GM23338 (cell line): Measurements from ENCODE around the gene ENTPD1. TPM values are rescaled to one million over a fixed set of nuclear protein-coding genes. Genes with fewer than 3 reads are reported as not detected.
A peak's percentile ranks its signal among the peaks of the same experiment; 100 is the strongest.

Experiments
- ATAC-seq: fragments of 200-7000 bp; cut with Tn5 transposase; 3 replicates; pipeline ENCODE4 v1.9.1; 2020
- DNase-seq: peaks from one replicate; pipeline ENCODE4 v3.0.0-alpha.2; 2015; ENCODE audit warnings: low spot score
- H2AFZ ChIP-seq: fragments of 200-600 bp; sonication (generic); 2 replicates; pipeline ENCODE4 v1.8.0; 2016; ENCODE audit warnings: antibody characterized with exemption, mild to moderate bottlenecking, moderate library complexity
- H3F3A ChIP-seq: fragments of 200-600 bp; sonication (generic); replicated peaks from 2 replicates; pipeline ENCODE4 v1.8.0; 2017; ENCODE audit warnings: antibody characterized with exemption, mixed run types, low read depth
- H3K27ac ChIP-seq: fragments of 200-600 bp; sonication (generic); 2 replicates; pipeline ENCODE4 v1.6.1; 2016; ENCODE audit warnings: low read depth
- H3K27me3 ChIP-seq: fragments of 200-600 bp; sonication (generic); 2 replicates; pipeline ENCODE4 v1.8.0; 2016; ENCODE audit warnings: mild to moderate bottlenecking, mixed run types, moderate library complexity; ENCODE audit not compliant: insufficient read depth
- H3K36me3 ChIP-seq: fragments of 200-600 bp; sonication (generic); 2 replicates; pipeline ENCODE4 v1.8.0; 2016; ENCODE audit warnings: mild to moderate bottlenecking; ENCODE audit not compliant: insufficient read depth
- H3K4me1 ChIP-seq: fragments of 200-600 bp; sonication (generic); 2 replicates; pipeline ENCODE4 v1.8.0; 2016; ENCODE audit warnings: mild to moderate bottlenecking, moderate library complexity; ENCODE audit not compliant: insufficient read depth
- H3K4me2 ChIP-seq: fragments of 200-600 bp; sonication (generic); 2 replicates; pipeline ENCODE4 v1.7.1; 2017; ENCODE audit warnings: mixed run types
- H3K4me3 ChIP-seq: fragments of 200-600 bp; sonication (generic); 2 replicates; pipeline ENCODE4 v1.6.1; 2016; ENCODE audit warnings: mixed run types
- H3K79me2 ChIP-seq: fragments of 200-600 bp; sonication (generic); replicated peaks from 2 replicates; pipeline ENCODE4 v1.8.0; 2017; ENCODE audit warnings: mild to moderate bottlenecking; ENCODE audit not compliant: insufficient read depth
- H3K9me2 ChIP-seq: fragments of 200-600 bp; sonication (generic); 2 replicates; pipeline ENCODE4 v1.8.0; 2017; ENCODE audit not compliant: insufficient read depth
- H4K20me1 ChIP-seq: fragments of 200-600 bp; sonication (generic); replicated peaks from 2 replicates; pipeline ENCODE4 v1.8.0; 2017; ENCODE audit warnings: mild to moderate bottlenecking; ENCODE audit not compliant: insufficient read depth
- H3K27ac Mint-ChIP-seq: 2 replicates; pipeline ENCODE4 v1.8.0; 2020; ENCODE audit warnings: inconsistent platforms, mild to moderate bottlenecking, moderate library complexity, mixed read lengths
- H3K27me3 Mint-ChIP-seq: 3 replicates; pipeline ENCODE4 v1.8.0; 2022; ENCODE audit warnings: low read depth, mild to moderate bottlenecking, moderate library complexity, mixed read lengths, inconsistent platforms; ENCODE audit not compliant: insufficient read depth, poor library complexity
- H3K36me3 Mint-ChIP-seq: 3 replicates; pipeline ENCODE4 v1.8.0; 2021; ENCODE audit warnings: low read depth, mild to moderate bottlenecking, inconsistent platforms, moderate library complexity, mixed read lengths
- H3K4me1 Mint-ChIP-seq: 3 replicates; pipeline ENCODE4 v1.8.0; 2020; ENCODE audit warnings: mild to moderate bottlenecking, inconsistent platforms, mixed read lengths
- H3K4me3 Mint-ChIP-seq: 3 replicates; pipeline ENCODE4 v1.8.0; 2021; ENCODE audit warnings: moderate library complexity, mild to moderate bottlenecking, inconsistent platforms, mixed read lengths
- H3K9me3 Mint-ChIP-seq: 3 replicates; pipeline ENCODE4 v1.8.0; 2020; ENCODE audit warnings: moderate library complexity, mild to moderate bottlenecking, inconsistent platforms, mixed read lengths
- CREB1 ChIP-seq: fragments of 250-450 bp; sonication (Bioruptor Pico); IDR thresholded peaks from 2 replicates; pipeline ENCODE4 v1.5.0; 2020; ENCODE audit warnings: low read depth, mild to moderate bottlenecking, moderate library complexity
- ETS1 ChIP-seq: IDR thresholded peaks from 2 replicates; pipeline ENCODE4 v1.6.1; 2016; ENCODE audit warnings: antibody characterized with exemption
- EZH2 ChIP-seq: fragments of 200-600 bp; sonication (generic); IDR thresholded peaks from one replicate; pipeline ENCODE4 v1.8.0; 2017; ENCODE audit warnings: antibody characterized with exemption, mild to moderate bottlenecking, low read depth; ENCODE audit not compliant: unreplicated experiment
- EZH2phosphoT487 ChIP-seq: fragments of 200-600 bp; sonication (generic); IDR thresholded peaks from one replicate; pipeline ENCODE4 v1.8.1; 2018; ENCODE audit warnings: antibody characterized with exemption; ENCODE audit not compliant: unreplicated experiment
- JUNB ChIP-seq: IDR thresholded peaks from one replicate; pipeline ENCODE4 v1.6.1; 2016; ENCODE audit warnings: antibody characterized with exemption; ENCODE audit not compliant: unreplicated experiment
- NANOG ChIP-seq: IDR thresholded peaks from 2 replicates; pipeline ENCODE4 v1.6.1; 2016; ENCODE audit warnings: antibody characterized with exemption, borderline replicate concordance
- POLR2AphosphoS5 ChIP-seq: IDR thresholded peaks from 2 replicates; pipeline ENCODE4 v1.6.1; 2016; ENCODE audit warnings: antibody characterized with exemption, low read depth
- STAT1 ChIP-seq: IDR thresholded peaks from one replicate; pipeline ENCODE4 v1.6.1; 2016; ENCODE audit warnings: antibody characterized with exemption; ENCODE audit not compliant: unreplicated experiment
- ZNF114 ChIP-seq: fragments of 250-450 bp; sonication (Bioruptor Pico); IDR thresholded peaks from 2 replicates; pipeline ENCODE4 v1.5.0; 2020; ENCODE audit warnings: mild to moderate bottlenecking, moderate library complexity
- ZNF331 ChIP-seq: fragments of 250-450 bp; sonication (Bioruptor Pico); IDR thresholded peaks from 2 replicates; pipeline ENCODE4 v1.5.0; 2020; ENCODE audit warnings: low read depth, mild to moderate bottlenecking, moderate library complexity
- ZNF462 ChIP-seq: fragments of 250-450 bp; sonication (Bioruptor Pico); IDR thresholded peaks from 2 replicates; pipeline ENCODE4 v1.5.0; 2020; ENCODE audit warnings: mild to moderate bottlenecking, moderate library complexity
- polyA plus RNA-seq: library from polyadenylated mRNA; unstranded; fragments of >200 nt; fragmentation: Nextera tagmentation; extraction: Ambion mirVana; gene quantifications from 2 replicates; pipeline ENCODE4 v1.2.1, GENCODE V29; 2016
- total RNA-seq: library from RNA; depleted of rRNA; stranded (reverse); fragments of >200 nt; shearing (Covaris generic); gene quantifications from 2 replicates; pipeline ENCODE4 v1.2.3, GENCODE V29; 2014
- TF ChIP-seq, protein P1 (sequence below): IDR thresholded peaks from one replicate; pipeline ENCODE4 v1.6.1; 2018; ENCODE audit warnings: antibody characterized with exemption; ENCODE audit not compliant: unreplicated experiment
- TF ChIP-seq, protein P2 (sequence below), 2 experiments: fragments of 200-600 bp in 1 of 2; sonication (generic) in 1 of 2; conservative IDR thresholded peaks; 2 replicates each; pipeline versions ENCODE4 v1.5.1 to v1.6.1; 2016 to 2017; ENCODE audit warnings: antibody characterized with exemption in 2 of 2, low read depth in 2 of 2, mild to moderate bottlenecking in 2 of 2, moderate library complexity in 1 of 2

The ENTPD1 gene
- total and polyA plus RNA-seq, 2 experiments from 2014 or later = 2.3 to 3.6 TPM

GRCh38 chr10:95792874-95793285 lies 36.9 kb downstream of the ENTPD1 start:
- H2AFZ ChIP-seq = no peak overlapping the region
- no peaks in the 10 kb centered on the region for H3K27me3 Mint-ChIP-seq
- no peak overlapping the region for H3K4me3 Mint-ChIP-seq

More at GRCh38 chr10:95792874-95793285, 36.9 kb downstream of the ENTPD1 start:
- no peaks in the 10 kb centered on the region for H3K79me2 ChIP-seq
- no peaks in the 10 kb centered on the region for H3K4me1 ChIP-seq
- H3K4me3 ChIP-seq = no peak overlapping the region
- DNase-seq (peak; percentile 17), ATAC-seq (no peak)
- H3K27me3 ChIP-seq = no peaks in the 10 kb centered on the region
- H3K27ac Mint-ChIP-seq = no peak overlapping the region
- TF ChIP-seq NANOG (no peak), ETS1 (no peak), POLR2AphosphoS5 (no peak), EZH2phosphoT487 (no peak), ZNF331 (CRISPR knock-in tag) (no peak), JUNB (no peak), CREB1 (CRISPR knock-in tag) (no peak), ZNF114 (CRISPR knock-in tag) (no peak), STAT1 (no peak), EZH2 (no peak), ZNF462 (CRISPR knock-in tag) (no peak)
- TF ChIP-seq, protein P1, sequence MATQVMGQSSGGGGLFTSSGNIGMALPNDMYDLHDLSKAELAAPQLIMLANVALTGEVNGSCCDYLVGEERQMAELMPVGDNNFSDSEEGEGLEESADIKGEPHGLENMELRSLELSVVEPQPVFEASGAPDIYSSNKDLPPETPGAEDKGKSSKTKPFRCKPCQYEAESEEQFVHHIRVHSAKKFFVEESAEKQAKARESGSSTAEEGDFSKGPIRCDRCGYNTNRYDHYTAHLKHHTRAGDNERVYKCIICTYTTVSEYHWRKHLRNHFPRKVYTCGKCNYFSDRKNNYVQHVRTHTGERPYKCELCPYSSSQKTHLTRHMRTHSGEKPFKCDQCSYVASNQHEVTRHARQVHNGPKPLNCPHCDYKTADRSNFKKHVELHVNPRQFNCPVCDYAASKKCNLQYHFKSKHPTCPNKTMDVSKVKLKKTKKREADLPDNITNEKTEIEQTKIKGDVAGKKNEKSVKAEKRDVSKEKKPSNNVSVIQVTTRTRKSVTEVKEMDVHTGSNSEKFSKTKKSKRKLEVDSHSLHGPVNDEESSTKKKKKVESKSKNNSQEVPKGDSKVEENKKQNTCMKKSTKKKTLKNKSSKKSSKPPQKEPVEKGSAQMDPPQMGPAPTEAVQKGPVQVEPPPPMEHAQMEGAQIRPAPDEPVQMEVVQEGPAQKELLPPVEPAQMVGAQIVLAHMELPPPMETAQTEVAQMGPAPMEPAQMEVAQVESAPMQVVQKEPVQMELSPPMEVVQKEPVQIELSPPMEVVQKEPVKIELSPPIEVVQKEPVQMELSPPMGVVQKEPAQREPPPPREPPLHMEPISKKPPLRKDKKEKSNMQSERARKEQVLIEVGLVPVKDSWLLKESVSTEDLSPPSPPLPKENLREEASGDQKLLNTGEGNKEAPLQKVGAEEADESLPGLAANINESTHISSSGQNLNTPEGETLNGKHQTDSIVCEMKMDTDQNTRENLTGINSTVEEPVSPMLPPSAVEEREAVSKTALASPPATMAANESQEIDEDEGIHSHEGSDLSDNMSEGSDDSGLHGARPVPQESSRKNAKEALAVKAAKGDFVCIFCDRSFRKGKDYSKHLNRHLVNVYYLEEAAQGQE = no peak
- TF ChIP-seq, protein P2, sequence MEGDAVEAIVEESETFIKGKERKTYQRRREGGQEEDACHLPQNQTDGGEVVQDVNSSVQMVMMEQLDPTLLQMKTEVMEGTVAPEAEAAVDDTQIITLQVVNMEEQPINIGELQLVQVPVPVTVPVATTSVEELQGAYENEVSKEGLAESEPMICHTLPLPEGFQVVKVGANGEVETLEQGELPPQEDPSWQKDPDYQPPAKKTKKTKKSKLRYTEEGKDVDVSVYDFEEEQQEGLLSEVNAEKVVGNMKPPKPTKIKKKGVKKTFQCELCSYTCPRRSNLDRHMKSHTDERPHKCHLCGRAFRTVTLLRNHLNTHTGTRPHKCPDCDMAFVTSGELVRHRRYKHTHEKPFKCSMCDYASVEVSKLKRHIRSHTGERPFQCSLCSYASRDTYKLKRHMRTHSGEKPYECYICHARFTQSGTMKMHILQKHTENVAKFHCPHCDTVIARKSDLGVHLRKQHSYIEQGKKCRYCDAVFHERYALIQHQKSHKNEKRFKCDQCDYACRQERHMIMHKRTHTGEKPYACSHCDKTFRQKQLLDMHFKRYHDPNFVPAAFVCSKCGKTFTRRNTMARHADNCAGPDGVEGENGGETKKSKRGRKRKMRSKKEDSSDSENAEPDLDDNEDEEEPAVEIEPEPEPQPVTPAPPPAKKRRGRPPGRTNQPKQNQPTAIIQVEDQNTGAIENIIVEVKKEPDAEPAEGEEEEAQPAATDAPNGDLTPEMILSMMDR (conservative IDR thresholded peaks at IDR 0.05; ENCODE audit: low read depth in 2 of 2) = no peak
- H3K36me3 ChIP-seq = no peaks in the 10 kb centered on the region
- no peaks in the 10 kb centered on the region for H3K9me3 Mint-ChIP-seq
- H3K4me1 Mint-ChIP-seq = no peaks in the 10 kb centered on the region; the same call in 2 of the 3 replicates
- no peak overlapping the region for H3K27ac ChIP-seq
- no peak overlapping the region for H3K4me2 ChIP-seq
- no peaks in the 10 kb centered on the region for H3F3A ChIP-seq
- H4K20me1 ChIP-seq = no peaks in the 10 kb centered on the region
- no peaks in the 10 kb centered on the region for H3K36me3 Mint-ChIP-seq
- H3K9me2 ChIP-seq = peaks cover 7% of the 10 kb centered on the region; the same call in 1 of the 2 replicates
